OCI-LY7 (cell line): ENCODE data around the gene EIF2AK2.

Source experiments
- CTCF ChIP-seq: fragments of 200-600 bp; sonication (generic); conservative IDR thresholded peaks from 2 replicates; pipeline ENCODE4 v1.5.1; 2014; ENCODE audit warnings: mild to moderate bottlenecking, antibody characterized with exemption, low read length, moderate library complexity, mixed read lengths
- EZH2phosphoT487 ChIP-seq: fragments of 200-600 bp; sonication (generic); IDR thresholded peaks from 2 replicates; pipeline ENCODE4 v1.6.1; 2018; ENCODE audit warnings: low read depth, borderline replicate concordance, mild to moderate bottlenecking, mixed run types, antibody characterized with exemption, low read length, moderate library complexity, mixed read lengths

DNA sequence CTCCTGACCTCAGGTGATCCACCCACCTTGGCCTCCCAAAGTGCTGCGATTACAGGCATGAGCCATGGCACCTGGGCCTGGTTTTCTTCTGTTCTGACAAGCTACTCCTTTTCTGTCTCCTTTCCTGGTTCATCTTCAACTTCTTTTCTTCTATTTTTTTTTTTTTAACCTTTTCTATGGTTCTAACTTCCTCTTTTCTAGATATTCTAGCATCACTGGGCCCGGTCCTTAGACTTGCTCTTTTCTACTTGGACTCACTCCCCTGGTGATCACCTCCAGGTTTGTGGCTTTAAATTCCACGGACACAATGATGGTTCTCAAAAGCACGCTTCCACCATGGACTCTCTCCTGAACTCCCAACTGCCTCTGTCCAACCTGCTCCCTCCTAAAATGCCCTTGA is 2.0 kb downstream of the EIF2AK2 start:
- TF ChIP-seq CTCF, result no peak
- TF ChIP-seq EZH2phosphoT487, result no peak
